Measurements from ENCODE around the gene THOC6.

THOC6 gene

GRCh38 chr16:2991566-2992261 is 32.1 kb upstream of the THOC6 start:
- TF ChIP-seq CTCF (IDR thresholded peaks at IDR 0.05; ENCODE audit: low read depth, low read length), result no peak
- H3K4me3 ChIP-seq (ENCODE audit: low read depth, low read length), result no peak overlapping the region

- no peak overlapping the region for H3K4me3 ChIP-seq (ENCODE audit: low read depth, low read length)
- no peak for TF ChIP-seq CTCF (IDR thresholded peaks at IDR 0.05; ENCODE audit: low read depth, low read length)
These were observed 31.3 kb upstream of the THOC6 start for GRCh38 chr16:2992383-2993081.

GRCh38 chr16:2996298-2996697 is 27.5 kb upstream of the THOC6 start:
- no peak for TF ChIP-seq CTCF (IDR thresholded peaks at IDR 0.05; ENCODE audit: low read depth, low read length)
- no peak overlapping the region for H3K4me3 ChIP-seq (ENCODE audit: low read depth, low read length)

- no peak for TF ChIP-seq CTCF (IDR thresholded peaks at IDR 0.05; ENCODE audit: low read depth, low read length)
- H3K4me3 ChIP-seq (ENCODE audit: low read depth, low read length), result no peak overlapping the region
These were observed 23.9 kb upstream of the THOC6 start for GRCh38 chr16:2999929-3000328.

GRCh38 chr16:3000540-3000939 is 23.3 kb upstream of the THOC6 start:
- H3K4me3 ChIP-seq (ENCODE audit: low read depth, low read length), result no peak overlapping the region
- no peak for TF ChIP-seq CTCF (IDR thresholded peaks at IDR 0.05; ENCODE audit: low read depth, low read length)

- no peak overlapping the region for H3K4me3 ChIP-seq (ENCODE audit: low read depth, low read length)
- TF ChIP-seq CTCF (IDR thresholded peaks at IDR 0.05; ENCODE audit: low read depth, low read length), result no peak
These were observed 22.5 kb upstream of the THOC6 start for GRCh38 chr16:3001316-3001715.

GRCh38 chr16:3003582-3004270 is 20.1 kb upstream of the THOC6 start:
- no peak overlapping the region for H3K4me3 ChIP-seq (ENCODE audit: low read depth, low read length)
- TF ChIP-seq CTCF (IDR thresholded peaks at IDR 0.05; ENCODE audit: low read depth, low read length), result 0 out of 2 replicates have a peak, but pooled peaks have one; percentile 11

Data from WI38 (cell line).